WI38 (cell line): ENCODE measurements around the gene HUS1B.
"Not testable (repeated sequence)": the region's sequence is repeated elsewhere in the genome, so short reads cannot be mapped to it uniquely, and the experiment has no call there.

Experiments
- H3K4me3 ChIP-seq: 2 replicates; pipeline ENCODE4 v1.5.1; 2011; ENCODE audit warnings: low read depth, mild to moderate bottlenecking, control low read depth, low read length
- TF ChIP-seq, protein P1 (sequence below): IDR thresholded peaks from 2 replicates; pipeline ENCODE4 v1.5.1; 2012; ENCODE audit warnings: low read depth, mild to moderate bottlenecking, control low read depth, low read length

The HUS1B gene

GRCh38 chr6:700490-700889, 43.6 kb upstream of the HUS1B start:
- TF ChIP-seq, protein P1, sequence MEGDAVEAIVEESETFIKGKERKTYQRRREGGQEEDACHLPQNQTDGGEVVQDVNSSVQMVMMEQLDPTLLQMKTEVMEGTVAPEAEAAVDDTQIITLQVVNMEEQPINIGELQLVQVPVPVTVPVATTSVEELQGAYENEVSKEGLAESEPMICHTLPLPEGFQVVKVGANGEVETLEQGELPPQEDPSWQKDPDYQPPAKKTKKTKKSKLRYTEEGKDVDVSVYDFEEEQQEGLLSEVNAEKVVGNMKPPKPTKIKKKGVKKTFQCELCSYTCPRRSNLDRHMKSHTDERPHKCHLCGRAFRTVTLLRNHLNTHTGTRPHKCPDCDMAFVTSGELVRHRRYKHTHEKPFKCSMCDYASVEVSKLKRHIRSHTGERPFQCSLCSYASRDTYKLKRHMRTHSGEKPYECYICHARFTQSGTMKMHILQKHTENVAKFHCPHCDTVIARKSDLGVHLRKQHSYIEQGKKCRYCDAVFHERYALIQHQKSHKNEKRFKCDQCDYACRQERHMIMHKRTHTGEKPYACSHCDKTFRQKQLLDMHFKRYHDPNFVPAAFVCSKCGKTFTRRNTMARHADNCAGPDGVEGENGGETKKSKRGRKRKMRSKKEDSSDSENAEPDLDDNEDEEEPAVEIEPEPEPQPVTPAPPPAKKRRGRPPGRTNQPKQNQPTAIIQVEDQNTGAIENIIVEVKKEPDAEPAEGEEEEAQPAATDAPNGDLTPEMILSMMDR, result no peak
- no peak overlapping the region for H3K4me3 ChIP-seq

DNA sequence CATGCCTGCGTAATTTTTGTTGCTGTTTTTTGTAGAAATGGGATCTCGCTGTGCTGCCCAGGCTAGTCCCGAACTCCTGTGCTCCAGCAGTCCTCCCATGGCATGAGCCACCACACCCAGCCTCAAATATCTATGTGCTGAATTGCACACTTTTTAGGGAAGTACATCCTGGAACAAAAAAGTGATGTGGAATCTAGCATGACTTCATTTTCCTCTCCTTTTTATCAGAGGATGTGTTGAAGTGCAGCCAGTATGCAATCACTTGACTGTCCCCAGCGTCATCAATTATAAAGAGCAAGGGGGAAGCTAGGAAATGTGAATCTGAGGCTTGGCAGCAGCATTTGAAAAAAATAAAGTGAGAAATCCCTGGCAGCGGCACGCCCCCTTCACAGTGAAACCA, 42.4 kb upstream of the HUS1B start:
- H3K4me3 ChIP-seq, result no peak overlapping the region
- TF ChIP-seq, protein P1, result no peak

- not testable (repeated sequence) for H3K4me3 ChIP-seq
Measured at GRCh38 chr6:694431-695126, 37.7 kb upstream of the HUS1B start.

- H3K4me3 ChIP-seq, result peak overlapping the region; percentile 86
- TF ChIP-seq, protein P1, result no peak
Measured at GRCh38 chr6:693723-694009, 36.8 kb upstream of the HUS1B start.

GRCh38 chr6:692858-693722, 36.2 kb upstream of the HUS1B start, which contains the start of gene EXOC2:
TSS of gene EXOC2 (minus strand) at chr6:693139. CDS start at chr6:637818, 55,321 bp downstream.
- TF ChIP-seq, protein P1, result no peak
- H3K4me3 ChIP-seq, result peak within 1 kb of the TSS; percentile 86

- H3K4me3 ChIP-seq, result peak overlapping the region; percentile 86
- TF ChIP-seq, protein P1, result no peak
Measured at GRCh38 chr6:692356-692851, 35.5 kb upstream of the HUS1B start.

- TF ChIP-seq, protein P1, result no peak
- H3K4me3 ChIP-seq, result no peak overlapping the region
Measured at GRCh38 chr6:689223-689622, 32.3 kb upstream of the HUS1B start.
